NCI-H82 treated with DMSO at 0.1 percent for 48 hours (cell line): ENCODE data around the gene WDR5.

Experiments
- DNase-seq: peaks from one replicate; lab custom pipeline; 2025; ENCODE audit not compliant: unreplicated experiment; lab: John Stamatoyannopoulos, UW

WDR5 gene

DNA sequence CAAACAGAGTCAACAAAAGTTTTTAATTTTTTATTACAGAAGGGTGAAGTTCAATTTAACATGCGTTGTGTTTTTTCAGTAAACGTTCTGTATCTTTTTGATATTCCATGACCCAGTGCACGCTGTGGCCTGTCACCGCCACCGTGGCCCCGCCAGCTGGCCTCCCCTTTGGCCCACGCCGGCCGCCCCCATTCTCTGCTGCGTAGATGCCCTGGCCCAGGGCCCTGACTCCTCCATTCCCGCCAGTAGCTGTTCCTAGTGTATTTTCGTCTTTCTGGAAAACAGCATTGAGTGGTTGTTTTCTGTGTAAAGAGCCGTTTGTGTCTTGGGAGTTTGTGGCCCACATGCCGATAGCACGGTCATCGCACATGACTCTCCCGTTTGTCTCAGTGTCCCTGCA lies 22.4 kb downstream of the WDR5 start:
- no peak for DNase-seq

DNA sequence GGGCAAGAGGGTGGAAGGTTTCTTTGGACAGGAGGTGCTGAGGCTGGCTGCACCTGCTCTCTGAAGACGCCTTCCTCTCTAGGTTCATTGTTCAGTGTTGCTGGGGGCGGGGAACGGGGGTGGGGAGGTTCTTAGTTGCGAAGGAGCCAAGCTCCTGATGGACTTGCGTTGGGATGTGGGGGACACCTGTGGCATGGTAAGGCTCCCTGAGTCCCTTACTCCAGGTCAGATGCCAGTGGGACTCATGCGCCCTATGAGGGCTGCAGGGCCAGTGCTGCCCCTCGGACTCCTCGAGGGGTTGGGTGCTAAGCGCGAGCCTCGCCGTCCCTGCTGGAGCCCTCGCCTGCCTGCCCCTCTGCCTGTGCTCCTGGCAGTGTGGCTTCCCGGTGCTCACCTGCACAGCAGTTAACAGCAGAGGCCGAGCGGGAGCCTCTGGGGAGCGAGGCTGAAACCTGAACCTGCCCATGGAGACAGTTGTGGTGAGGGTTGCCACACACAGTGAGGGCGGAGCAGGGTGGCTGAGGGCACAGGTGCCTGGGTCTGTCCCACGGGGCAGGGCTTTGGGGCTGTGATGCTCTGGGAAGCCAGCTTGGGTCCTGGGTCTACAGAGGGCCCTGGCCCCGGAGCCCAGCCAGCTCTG lies 23.0 kb downstream of the WDR5 start:
- DNase-seq = no peak

GRCh38 chr9:134159566-134160245 lies 23.8 kb downstream of the WDR5 start:
- no peak for DNase-seq

DNA sequence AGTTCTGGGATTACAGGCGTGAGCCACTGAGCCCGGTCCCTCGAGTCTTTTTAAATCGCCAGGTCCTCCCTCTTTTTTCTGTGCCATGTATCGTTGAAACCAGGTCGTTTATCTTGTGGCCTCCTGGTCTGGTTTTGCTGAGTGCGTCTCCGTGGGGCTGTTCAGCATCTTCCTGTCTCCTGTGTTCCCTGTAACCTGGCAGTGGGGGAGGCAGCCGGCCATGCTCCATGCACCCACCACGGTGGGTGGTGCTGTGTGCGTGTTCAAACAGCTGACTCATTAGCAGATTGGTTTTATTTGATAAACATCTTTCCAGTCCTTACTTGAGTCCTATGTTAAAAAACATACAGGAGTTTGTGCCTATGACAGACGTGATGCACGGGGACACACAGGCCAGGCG lies 25.8 kb downstream of the WDR5 start:
- no peak for DNase-seq

DNA sequence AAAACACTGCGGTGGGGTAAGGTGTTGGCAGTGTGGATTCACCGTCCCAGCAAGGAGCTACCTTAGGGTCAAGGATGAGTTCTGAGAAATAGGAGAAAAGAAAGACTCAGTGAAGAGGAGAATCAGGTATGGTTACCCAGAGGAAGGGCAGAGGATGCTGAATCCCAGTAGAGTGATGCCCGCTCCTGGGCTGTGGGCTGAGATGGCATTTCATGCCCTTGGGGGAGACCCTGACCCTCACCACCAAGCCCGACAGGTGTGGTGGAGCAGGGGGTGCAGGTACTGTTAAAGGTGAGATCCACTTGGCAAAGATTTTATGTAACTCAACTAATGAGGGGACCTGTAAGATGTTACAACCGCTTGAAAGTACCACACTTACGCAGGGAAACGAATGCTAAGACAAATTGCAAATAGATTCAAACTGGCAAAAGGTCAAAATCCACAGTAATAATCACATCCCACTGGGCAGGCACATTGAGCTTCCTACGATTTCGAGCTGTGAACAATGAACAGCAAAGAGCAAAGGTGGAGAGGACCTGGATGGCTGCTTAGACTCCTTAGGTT lies 26.4 kb downstream of the WDR5 start:
- DNase-seq = no peak

DNA sequence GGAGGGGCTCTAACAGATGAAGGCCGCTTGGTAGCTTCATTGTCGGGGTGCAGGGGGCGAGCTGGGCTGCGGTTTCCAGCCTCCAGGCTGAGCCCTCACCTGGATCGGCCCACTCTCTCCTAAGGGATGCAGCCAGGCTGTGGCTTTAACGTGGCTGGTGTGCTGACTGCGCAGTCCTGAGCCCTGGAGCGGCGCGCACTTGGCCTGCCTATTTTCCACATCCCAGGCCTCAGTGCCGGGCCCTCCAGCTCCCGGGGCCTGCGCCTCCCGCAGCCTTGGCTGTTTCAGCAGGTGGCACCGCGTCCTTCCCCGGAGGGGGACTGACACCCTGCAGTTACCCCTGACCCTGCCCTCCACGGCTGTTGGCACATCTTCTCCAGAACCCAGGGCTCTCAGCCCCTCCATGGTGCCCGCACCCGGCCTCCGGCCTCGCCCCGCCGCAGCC lies 27.1 kb downstream of the WDR5 start:
- no peak for DNase-seq

GRCh38 chr9:134163371-134164196 lies 27.7 kb downstream of the WDR5 start:
- DNase-seq = no peak

- no peak for DNase-seq
These were observed 29.0 kb downstream of the WDR5 start for GRCh38 chr9:134164879-134165278.

- no peak for DNase-seq
These were observed 29.8 kb downstream of the WDR5 start for GRCh38 chr9:134165357-134166315.

- no peak for DNase-seq
These were observed 30.5 kb downstream of the WDR5 start for GRCh38 chr9:134166374-134166773.

- no peak for DNase-seq
These were observed 31.6 kb downstream of the WDR5 start for GRCh38 chr9:134167530-134167931.

- no peak for DNase-seq
These were observed 33.1 kb downstream of the WDR5 start for GRCh38 chr9:134168757-134169550.

GRCh38 chr9:134169724-134170401 lies 34.0 kb downstream of the WDR5 start:
- DNase-seq = no peak

DNA sequence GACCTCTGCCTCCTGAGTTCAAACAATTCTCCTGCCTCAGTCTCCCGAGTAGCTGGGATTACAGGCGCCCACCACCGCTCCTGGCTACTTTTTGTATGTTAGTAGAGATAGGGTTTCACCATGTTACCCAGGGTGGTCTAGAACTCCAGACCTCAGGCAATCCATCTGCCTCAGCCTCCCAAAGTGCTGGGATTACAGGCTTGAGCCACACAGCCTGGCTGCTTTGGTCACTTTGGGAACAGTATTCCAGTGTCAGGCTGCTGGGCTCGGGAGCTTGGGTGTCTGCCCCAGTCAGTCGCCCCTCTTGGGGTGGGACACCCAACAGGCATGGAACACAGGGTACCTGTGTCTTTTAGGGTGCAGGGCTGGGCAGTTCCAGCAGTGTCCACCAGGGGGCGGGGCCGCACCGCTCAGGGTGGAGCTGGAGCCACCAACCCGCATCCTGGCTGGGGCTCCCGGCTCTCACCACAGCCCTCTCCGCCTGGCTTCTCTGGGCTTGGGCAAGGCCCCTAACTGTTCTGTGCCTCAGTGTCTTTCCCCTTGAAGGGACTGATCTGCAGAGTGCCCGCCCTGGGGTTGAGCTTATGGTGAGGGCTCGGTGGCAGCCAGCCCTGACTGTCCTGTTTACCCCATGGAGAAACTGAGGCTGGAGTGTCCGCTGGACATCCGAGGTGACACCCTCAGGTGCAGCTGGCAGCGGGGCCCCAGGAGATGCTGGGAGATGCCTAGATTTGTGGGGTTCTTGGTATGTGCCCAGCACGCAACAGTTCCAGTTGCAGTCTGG lies 34.8 kb downstream of the WDR5 start:
- DNase-seq = no peak

GRCh38 chr9:134171316-134172197 lies 35.7 kb downstream of the WDR5 start:
- no peak for DNase-seq

DNA sequence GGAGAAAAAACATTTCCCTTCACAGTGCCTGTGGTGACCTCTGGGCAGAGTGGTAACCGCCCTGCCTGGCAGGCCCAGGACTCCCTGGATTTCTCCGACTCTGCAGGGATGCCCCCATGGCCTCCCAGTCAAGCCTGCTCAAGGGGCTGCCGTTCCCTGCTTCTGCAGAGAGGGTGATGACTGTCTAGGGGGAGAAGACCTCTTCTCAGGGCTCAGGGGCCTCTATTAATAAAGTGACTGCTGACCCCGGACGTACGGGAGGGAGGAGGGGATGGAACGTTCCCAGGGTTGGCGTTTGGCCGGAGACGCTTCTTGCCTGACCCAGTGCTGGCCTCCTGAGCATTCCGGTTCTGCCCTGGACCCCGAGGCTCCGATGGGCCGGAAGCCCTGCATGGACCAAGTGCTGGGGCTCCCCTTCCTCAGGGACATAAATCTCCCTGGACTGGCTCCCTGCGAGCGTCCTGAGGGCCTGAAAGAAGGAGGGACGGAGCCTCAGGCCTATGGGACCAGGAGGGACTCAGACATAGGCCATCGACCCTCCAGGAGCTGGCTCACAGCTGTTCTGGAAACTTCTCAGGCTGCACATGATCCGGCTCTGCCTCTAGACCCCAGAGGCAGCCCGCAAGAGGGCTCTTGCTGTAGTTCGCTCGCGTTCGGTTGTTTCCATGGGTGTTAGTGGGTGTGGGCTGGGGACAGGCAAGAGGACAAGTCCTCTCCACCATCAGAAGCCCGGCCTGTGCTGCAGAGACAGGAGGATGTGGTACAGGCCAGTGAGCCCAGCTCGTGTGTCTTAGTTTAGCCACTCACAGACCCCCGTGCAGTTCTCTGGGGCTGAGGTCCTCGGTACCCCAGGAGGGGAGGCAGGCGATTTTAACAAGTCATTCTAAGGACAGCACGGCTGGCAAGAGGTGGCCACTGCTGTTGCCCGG lies 36.6 kb downstream of the WDR5 start:
- no peak for DNase-seq
